Glutamatergic neuron (in vitro differentiated cells): ENCODE data around the gene RPS6KC1. TPM values are rescaled to one million over a fixed set of nuclear protein-coding genes. Genes with fewer than 3 reads are reported as not detected.

ENCODE experiments used
- DNase-seq: peaks from one replicate; pipeline ENCODE4 v3.0.0; 2022
- H3K27ac Mint-ChIP-seq: one replicate; pipeline ENCODE4 v1.8.0; 2020; ENCODE audit warnings: mild to moderate bottlenecking, mixed read lengths, inconsistent platforms; ENCODE audit not compliant: unreplicated experiment
- H3K27me3 Mint-ChIP-seq: one replicate; pipeline ENCODE4 v1.8.0; 2020; ENCODE audit warnings: mild to moderate bottlenecking, moderate library complexity, mixed read lengths, inconsistent platforms; ENCODE audit not compliant: unreplicated experiment
- H3K36me3 Mint-ChIP-seq: one replicate; pipeline ENCODE4 v1.8.0; 2020; ENCODE audit warnings: mild to moderate bottlenecking, mixed read lengths, inconsistent platforms; ENCODE audit not compliant: unreplicated experiment
- H3K4me1 Mint-ChIP-seq: one replicate; pipeline ENCODE4 v1.8.0; 2020; ENCODE audit warnings: mild to moderate bottlenecking, low read depth, mixed read lengths, inconsistent platforms; ENCODE audit not compliant: unreplicated experiment
- H3K4me3 Mint-ChIP-seq: one replicate; pipeline ENCODE4 v1.8.0; 2020; ENCODE audit warnings: mild to moderate bottlenecking, mixed read lengths, inconsistent platforms; ENCODE audit not compliant: unreplicated experiment
- H3K9me3 Mint-ChIP-seq: one replicate; pipeline ENCODE4 v1.8.0; 2020; ENCODE audit warnings: mild to moderate bottlenecking, moderate library complexity, mixed read lengths, inconsistent platforms; ENCODE audit not compliant: unreplicated experiment
- total RNA-seq: library from RNA; stranded (reverse); fragmentation: NEBNext Ultra II Directional; extraction: Animal tissue kit (Norgen Biotek cat#: 25700); gene quantifications from one replicate; pipeline ENCODE4 v1.2.1, GENCODE V29; 2021; ENCODE audit not compliant: unreplicated experiment
- TF ChIP-seq, protein P1 (sequence below): fragments of 200-600 bp; sonication (generic); IDR thresholded peaks from one replicate; pipeline ENCODE4 v1.5.0; 2021; ENCODE audit not compliant: partially characterized antibody, unreplicated experiment

The RPS6KC1 gene
- total RNA-seq, 1 donor from 2014 or later = 23.9 TPM

DNA sequence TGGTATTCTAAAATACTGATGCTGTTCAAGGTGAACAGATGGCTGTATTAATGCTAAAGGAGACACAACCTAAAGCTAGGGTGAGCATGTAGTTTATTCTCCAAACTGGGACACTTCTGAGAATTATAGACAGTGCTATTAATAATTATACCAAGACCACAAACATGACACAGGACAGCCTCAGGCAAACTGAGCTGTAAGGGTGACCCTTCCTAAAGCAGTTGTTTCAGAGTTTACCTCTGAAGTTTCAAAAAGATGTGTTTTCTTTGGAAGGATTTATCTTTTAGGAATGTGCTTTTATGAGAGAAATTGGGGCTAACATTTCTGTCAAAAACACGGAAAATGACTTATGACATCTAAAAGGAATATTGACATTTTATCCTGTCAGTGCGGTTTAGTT lies 68.8 kb downstream of the RPS6KC1 start:
- Mint-ChIP-seq H3K27ac (no peak overlapping the region), H3K36me3 (no peaks in the 10 kb centered on the region), H3K9me3 (no peaks in the 10 kb centered on the region), H3K4me1 (no peaks in the 10 kb centered on the region), H3K27me3 (peaks cover 2% of the 10 kb centered on the region), H3K4me3 (no peak overlapping the region)
- TF ChIP-seq, protein P1, sequence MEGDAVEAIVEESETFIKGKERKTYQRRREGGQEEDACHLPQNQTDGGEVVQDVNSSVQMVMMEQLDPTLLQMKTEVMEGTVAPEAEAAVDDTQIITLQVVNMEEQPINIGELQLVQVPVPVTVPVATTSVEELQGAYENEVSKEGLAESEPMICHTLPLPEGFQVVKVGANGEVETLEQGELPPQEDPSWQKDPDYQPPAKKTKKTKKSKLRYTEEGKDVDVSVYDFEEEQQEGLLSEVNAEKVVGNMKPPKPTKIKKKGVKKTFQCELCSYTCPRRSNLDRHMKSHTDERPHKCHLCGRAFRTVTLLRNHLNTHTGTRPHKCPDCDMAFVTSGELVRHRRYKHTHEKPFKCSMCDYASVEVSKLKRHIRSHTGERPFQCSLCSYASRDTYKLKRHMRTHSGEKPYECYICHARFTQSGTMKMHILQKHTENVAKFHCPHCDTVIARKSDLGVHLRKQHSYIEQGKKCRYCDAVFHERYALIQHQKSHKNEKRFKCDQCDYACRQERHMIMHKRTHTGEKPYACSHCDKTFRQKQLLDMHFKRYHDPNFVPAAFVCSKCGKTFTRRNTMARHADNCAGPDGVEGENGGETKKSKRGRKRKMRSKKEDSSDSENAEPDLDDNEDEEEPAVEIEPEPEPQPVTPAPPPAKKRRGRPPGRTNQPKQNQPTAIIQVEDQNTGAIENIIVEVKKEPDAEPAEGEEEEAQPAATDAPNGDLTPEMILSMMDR = no peak
- no peak for DNase-seq

GRCh38 chr1:213120386-213120785 lies 69.3 kb downstream of the RPS6KC1 start:
- no peak overlapping the region for H3K27ac Mint-ChIP-seq
- H3K4me1 Mint-ChIP-seq = no peaks in the 10 kb centered on the region
- TF ChIP-seq, protein P1 = no peak
- no peaks in the 10 kb centered on the region for H3K9me3 Mint-ChIP-seq
- no peak overlapping the region for H3K4me3 Mint-ChIP-seq
- DNase-seq = no peak
- peaks cover 2% of the 10 kb centered on the region for H3K27me3 Mint-ChIP-seq
- no peaks in the 10 kb centered on the region for H3K36me3 Mint-ChIP-seq

DNA sequence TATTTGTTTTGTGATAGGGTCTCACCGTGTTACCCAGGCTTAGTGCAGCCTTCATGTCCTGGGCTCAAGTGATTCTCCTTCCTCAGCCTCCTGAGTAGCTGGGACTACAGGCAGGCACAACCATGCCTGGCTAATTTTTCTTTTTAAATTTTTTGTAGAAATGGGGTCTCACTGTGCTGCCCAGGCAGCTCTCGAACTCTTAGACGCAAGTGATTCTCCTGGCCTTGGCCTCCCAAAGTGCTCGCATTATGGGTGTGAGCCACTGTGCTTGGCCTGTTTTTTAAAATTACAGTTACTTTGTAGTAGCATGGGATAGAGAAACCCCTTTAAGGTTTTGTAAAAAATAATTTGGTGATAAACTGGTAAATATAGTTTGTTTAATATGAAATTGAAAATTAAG lies 69.9 kb downstream of the RPS6KC1 start:
- Mint-ChIP-seq H3K9me3 (no peaks in the 10 kb centered on the region), H3K4me1 (no peaks in the 10 kb centered on the region), H3K36me3 (no peaks in the 10 kb centered on the region), H3K27me3 (peaks cover 2% of the 10 kb centered on the region), H3K27ac (no peak overlapping the region), H3K4me3 (no peak overlapping the region)
- TF ChIP-seq, protein P1 = no peak
- no peak for DNase-seq

- Mint-ChIP-seq H3K36me3 (no peaks in the 10 kb centered on the region), H3K4me3 (no peak overlapping the region)
Measured at GRCh38 chr1:213122514-213122929, 71.5 kb downstream of the RPS6KC1 start.

GRCh38 chr1:213123087-213123486 lies 72.0 kb downstream of the RPS6KC1 start:
- TF ChIP-seq, protein P1 = no peak
- H3K9me3 Mint-ChIP-seq = no peaks in the 10 kb centered on the region
- no peak overlapping the region for H3K27ac Mint-ChIP-seq
- peaks cover 2% of the 10 kb centered on the region for H3K27me3 Mint-ChIP-seq
- no peaks in the 10 kb centered on the region for H3K36me3 Mint-ChIP-seq
- H3K4me1 Mint-ChIP-seq = no peaks in the 10 kb centered on the region
- no peak overlapping the region for H3K4me3 Mint-ChIP-seq
- DNase-seq = no peak

More at GRCh38 chr1:213122514-213122929, 71.5 kb downstream of the RPS6KC1 start:
- TF ChIP-seq, protein P1 = peak; percentile 84
- DNase-seq = no peak
- Mint-ChIP-seq H3K9me3 (no peaks in the 10 kb centered on the region), H3K27me3 (peaks cover 2% of the 10 kb centered on the region), H3K27ac (no peak overlapping the region), H3K4me1 (no peaks in the 10 kb centered on the region)
